Fibroblast of the aortic adventitia (primary cell): ENCODE data around the gene SLC2A9. TPM values are rescaled to one million over a fixed set of nuclear protein-coding genes. Genes with fewer than 3 reads are reported as not detected.

Source experiments
- DNase-seq: peaks from one replicate; pipeline ENCODE4 v3.0.0-alpha.2; 2010; ENCODE audit warnings: low read depth
- H3K4me3 ChIP-seq: 2 replicates; pipeline ENCODE4 v1.5.1; 2011; ENCODE audit warnings: low read depth, mild to moderate bottlenecking, control low read depth, low read length, moderate library complexity
- total RNA-seq: library from RNA; depleted of rRNA; stranded (reverse); fragments of >200 nt; gene quantifications from 2 replicates; pipeline ENCODE4 v1.2.3, GENCODE V29; 2012; ENCODE audit warnings: low replicate concordance
- TF ChIP-seq, protein P1 (sequence below): IDR thresholded peaks from 2 replicates; pipeline ENCODE4 v1.5.1; 2011; ENCODE audit warnings: mild to moderate bottlenecking, low read length, control low read depth, inconsistent platforms; ENCODE audit not compliant: insufficient read depth

Gene SLC2A9
- total RNA-seq, 1 donor: 0.90 TPM

DNA sequence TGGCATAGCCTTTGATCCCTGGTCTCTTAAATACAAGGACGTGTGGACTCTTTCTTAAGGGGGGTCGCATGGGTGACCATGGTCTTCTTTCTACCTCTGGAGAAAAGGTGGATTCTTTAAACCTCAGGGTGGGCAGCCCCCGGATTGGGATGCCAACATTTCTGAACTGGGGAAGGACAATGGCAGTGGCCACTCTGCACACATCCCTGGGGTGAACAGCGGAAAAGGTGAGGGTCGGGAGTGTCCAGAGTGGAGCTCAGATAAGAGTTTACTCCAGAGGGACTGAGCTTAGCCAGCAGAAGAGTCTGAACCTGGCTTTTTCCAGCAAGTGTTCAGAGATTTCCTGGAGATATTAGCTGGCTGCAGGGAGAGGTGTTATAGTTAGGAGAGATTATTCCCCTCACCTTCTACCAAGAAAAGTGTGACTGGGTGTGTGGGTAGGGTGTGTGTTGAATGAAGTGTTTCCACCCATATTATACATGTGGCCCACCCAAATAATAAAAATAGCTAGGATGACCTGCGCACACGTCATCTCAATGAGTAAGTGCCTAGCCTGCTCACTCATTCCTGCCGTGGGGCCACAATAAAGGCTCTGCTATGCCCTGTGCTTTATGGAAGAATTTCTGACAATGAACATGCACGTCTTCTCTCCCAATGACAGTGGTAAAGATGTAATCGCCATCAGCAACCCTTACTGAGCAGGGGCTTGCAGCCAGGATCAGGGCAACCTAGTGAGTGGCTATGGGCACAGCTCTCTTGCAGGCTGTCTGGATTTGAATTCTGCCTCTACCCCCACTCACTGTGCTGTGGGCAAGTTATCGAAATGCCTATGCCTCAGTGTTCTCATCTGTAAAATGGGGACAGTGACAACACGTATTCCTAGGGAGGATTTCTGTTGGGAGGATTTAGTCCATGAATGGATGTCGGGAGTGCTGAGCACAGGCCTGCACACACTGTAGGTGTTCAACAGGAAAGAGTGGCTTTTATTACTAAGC lies 76.6 kb downstream of the SLC2A9 start:
- H3K4me3 ChIP-seq: no peak overlapping the region
- TF ChIP-seq, protein P1, sequence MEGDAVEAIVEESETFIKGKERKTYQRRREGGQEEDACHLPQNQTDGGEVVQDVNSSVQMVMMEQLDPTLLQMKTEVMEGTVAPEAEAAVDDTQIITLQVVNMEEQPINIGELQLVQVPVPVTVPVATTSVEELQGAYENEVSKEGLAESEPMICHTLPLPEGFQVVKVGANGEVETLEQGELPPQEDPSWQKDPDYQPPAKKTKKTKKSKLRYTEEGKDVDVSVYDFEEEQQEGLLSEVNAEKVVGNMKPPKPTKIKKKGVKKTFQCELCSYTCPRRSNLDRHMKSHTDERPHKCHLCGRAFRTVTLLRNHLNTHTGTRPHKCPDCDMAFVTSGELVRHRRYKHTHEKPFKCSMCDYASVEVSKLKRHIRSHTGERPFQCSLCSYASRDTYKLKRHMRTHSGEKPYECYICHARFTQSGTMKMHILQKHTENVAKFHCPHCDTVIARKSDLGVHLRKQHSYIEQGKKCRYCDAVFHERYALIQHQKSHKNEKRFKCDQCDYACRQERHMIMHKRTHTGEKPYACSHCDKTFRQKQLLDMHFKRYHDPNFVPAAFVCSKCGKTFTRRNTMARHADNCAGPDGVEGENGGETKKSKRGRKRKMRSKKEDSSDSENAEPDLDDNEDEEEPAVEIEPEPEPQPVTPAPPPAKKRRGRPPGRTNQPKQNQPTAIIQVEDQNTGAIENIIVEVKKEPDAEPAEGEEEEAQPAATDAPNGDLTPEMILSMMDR: no peak
- no peak for DNase-seq

DNA sequence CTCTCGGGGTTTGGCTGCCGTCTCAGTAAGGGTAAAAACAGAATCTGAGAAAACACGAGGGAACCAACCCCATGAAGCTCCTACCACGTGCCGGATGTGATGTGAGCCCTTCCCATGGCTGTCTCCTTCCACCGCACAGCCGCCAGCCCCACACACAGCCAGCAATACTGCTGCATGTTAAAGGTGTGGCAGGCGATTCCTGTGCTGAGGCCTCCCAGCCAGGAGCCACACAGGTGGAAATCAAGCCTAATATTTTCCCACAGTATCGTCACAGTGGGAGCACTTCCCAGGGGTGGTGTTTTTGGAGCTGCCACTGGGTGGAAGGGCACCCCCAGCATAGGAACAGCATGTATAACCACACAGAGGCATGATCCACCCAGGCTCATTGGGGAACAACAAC lies 77.5 kb downstream of the SLC2A9 start:
- TF ChIP-seq, protein P1: no peak
- H3K4me3 ChIP-seq: no peak overlapping the region
- no peak for DNase-seq

DNA sequence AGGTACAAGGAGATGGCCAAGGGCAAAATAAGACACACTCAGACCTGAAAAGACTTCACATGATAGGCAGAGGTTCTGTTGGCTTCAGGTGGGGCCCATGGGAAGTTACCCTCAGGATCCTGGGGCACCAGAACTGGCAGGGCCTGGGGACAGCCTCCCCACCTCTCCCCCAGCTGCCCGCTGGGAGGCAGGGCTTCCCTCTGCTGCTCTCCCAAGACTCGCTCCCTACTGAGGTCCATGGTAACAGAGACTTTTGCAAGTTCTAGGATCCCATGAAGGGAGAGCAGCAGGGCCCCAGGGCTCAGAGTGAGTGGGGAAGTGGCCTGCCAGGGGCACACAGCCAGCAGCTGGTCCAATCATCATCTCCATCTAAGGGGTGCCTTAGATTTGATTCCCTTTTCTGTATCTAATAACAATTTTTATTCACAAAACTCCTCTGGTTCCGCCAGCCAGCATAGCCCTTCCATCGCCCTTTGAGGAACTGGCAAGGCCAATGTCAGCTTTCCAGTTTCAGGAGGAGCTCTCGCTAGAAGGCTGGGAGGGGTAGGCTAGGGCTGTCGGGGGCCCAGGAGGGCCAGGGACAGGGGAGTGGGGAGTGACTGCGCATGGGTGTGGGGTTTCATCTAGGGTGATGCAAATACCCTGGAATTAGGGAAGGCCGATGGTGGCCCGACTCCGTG lies 78.2 kb downstream of the SLC2A9 start:
- DNase-seq: no peak
- TF ChIP-seq, protein P1: no peak

DNA sequence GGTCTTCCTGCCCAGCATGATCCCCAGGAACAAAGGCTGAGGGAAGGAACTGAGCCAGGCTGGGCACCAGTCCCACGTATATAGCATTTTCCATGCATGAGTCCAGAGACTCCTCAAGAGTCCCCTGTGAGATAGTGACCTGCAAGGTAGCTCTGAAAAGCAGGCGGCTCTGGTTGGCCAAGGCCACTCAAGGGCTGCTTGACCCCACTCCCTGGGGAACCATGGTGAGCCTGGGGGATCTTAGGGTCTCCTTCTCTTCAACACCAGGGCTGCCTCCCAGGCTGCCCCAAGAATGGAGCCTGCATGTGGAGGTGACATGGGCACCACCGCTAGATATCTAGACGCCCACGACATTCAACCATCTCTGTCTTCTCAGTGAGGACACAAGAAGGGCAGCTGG lies 79.2 kb downstream of the SLC2A9 start:
- no peak overlapping the region for H3K4me3 ChIP-seq
- DNase-seq: no peak
- TF ChIP-seq, protein P1: no peak

More for the DNA sequence above, 78.2 kb downstream of the SLC2A9 start:
- H3K4me3 ChIP-seq: no peak overlapping the region

DNA sequence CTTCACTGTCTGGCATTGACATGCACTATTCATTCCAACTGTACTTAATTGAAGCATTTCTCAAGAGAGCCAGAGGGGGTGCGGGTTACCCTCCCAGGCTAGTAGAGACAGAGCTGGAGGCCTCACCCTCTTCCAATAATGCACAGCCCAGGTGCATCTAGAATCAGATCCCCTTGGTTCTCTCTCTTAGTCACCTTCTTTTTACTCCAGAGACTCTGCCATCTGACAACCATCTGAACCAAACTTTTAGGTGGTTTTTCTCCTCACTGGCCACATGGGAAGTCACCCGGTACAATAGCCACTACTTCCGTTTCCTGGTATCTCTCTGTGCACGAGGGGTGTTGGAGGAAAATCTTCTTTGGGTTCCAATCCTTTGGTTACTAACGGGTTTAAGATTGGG lies 81.3 kb downstream of the SLC2A9 start:
- no peak for DNase-seq
- TF ChIP-seq, protein P1: no peak
- H3K4me3 ChIP-seq: no peak overlapping the region

DNA sequence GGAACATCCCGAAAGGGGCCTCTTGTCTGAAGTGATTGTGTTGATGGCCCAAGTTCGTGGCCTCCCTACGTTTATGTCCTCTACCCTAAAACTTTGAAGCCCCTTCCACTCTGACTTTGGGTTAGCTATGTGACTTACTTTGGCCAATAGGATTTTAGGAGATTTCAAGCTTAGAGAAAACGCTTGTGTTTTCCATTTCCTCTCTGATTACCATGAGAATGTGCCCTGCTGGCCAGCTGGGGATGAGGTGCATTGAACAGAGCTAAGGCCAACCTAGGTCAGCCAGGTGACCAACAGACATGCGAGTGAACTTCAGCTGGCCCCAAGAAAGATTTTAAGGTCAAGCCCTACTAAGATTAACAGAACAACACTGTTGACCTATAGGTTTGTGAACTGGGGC lies 82.4 kb downstream of the SLC2A9 start:
- TF ChIP-seq, protein P1: no peak

More for the DNA sequence above, 82.4 kb downstream of the SLC2A9 start:
- no peak for DNase-seq
- H3K4me3 ChIP-seq: no peak overlapping the region
